ENCODE measurements around the gene RPTOR.
"Not testable (repeated sequence)": the region's sequence is repeated elsewhere in the genome, so short reads cannot be mapped to it uniquely, and the experiment has no call there.

The RPTOR gene

GRCh38 chr17:80693511-80693910 lies 148.9 kb downstream of the RPTOR start:
- no peak for DNase-seq (ENCODE audit: low read depth, low spot score)

GRCh38 chr17:80694085-80694991 lies 149.7 kb downstream of the RPTOR start:
- DNase-seq (ENCODE audit: low read depth, low spot score), result no peak

GRCh38 chr17:80694992-80695912 lies 150.6 kb downstream of the RPTOR start:
- no peak for DNase-seq (ENCODE audit: low read depth, low spot score)

GRCh38 chr17:80695979-80696378 lies 151.3 kb downstream of the RPTOR start:
- no peak for DNase-seq (ENCODE audit: low read depth, low spot score)

GRCh38 chr17:80696456-80696855 lies 151.8 kb downstream of the RPTOR start:
- no peak for DNase-seq (ENCODE audit: low read depth, low spot score)

GRCh38 chr17:80696964-80697363 lies 152.3 kb downstream of the RPTOR start:
- DNase-seq (ENCODE audit: low read depth, low spot score), result no peak

- DNase-seq (ENCODE audit: low read depth, low spot score), result no peak
Observed at GRCh38 chr17:80698297-80698696, 153.7 kb downstream of the RPTOR start.

GRCh38 chr17:80699205-80699604 lies 154.6 kb downstream of the RPTOR start:
- not testable (repeated sequence) for DNase-seq (ENCODE audit: low read depth, low spot score)

GRCh38 chr17:80701730-80702129 lies 157.1 kb downstream of the RPTOR start:
- DNase-seq (ENCODE audit: low read depth, low spot score), result no peak

- DNase-seq (ENCODE audit: low read depth, low spot score), result no peak
Observed at GRCh38 chr17:80702315-80703141, 157.9 kb downstream of the RPTOR start.

- no peak for DNase-seq (ENCODE audit: low read depth, low spot score)
Observed at GRCh38 chr17:80703142-80703478, 158.5 kb downstream of the RPTOR start.

GRCh38 chr17:80704381-80704819 lies 159.8 kb downstream of the RPTOR start:
- DNase-seq (ENCODE audit: low read depth, low spot score), result no peak

- no peak for DNase-seq (ENCODE audit: low read depth, low spot score)
Observed at GRCh38 chr17:80704894-80705293, 160.3 kb downstream of the RPTOR start.

- no peak for DNase-seq (ENCODE audit: low read depth, low spot score)
Observed at GRCh38 chr17:80705988-80706387, 161.3 kb downstream of the RPTOR start.

- DNase-seq (ENCODE audit: low read depth, low spot score), result no peak
Observed at GRCh38 chr17:80706463-80706867, 161.8 kb downstream of the RPTOR start.

GRCh38 chr17:80708480-80708879 lies 163.8 kb downstream of the RPTOR start:
- no peak for DNase-seq (ENCODE audit: low read depth, low spot score)

- no peak for DNase-seq (ENCODE audit: low read depth, low spot score)
Observed at GRCh38 chr17:80709090-80709695, 164.6 kb downstream of the RPTOR start.

GRCh38 chr17:80710714-80711302 lies 166.2 kb downstream of the RPTOR start:
- DNase-seq (ENCODE audit: low read depth, low spot score), result no peak

GRCh38 chr17:80712089-80712488 lies 167.5 kb downstream of the RPTOR start:
- DNase-seq (ENCODE audit: low read depth, low spot score), result no peak

- DNase-seq (ENCODE audit: low read depth, low spot score), result no peak
Observed at GRCh38 chr17:80712606-80713005, 168.0 kb downstream of the RPTOR start.

Measured in iPS DF 19.7 (cell line).